Thyroid gland (tissue), 4 donors: ENCODE measurements around the gene ARHGAP15. TPM values are rescaled to one million over a fixed set of nuclear protein-coding genes. Genes with fewer than 3 reads are reported as not detected.
A peak's percentile ranks its signal among the peaks of the same experiment; 100 is the strongest.

Experiments
- DNase-seq, 2 donors: peaks; one replicate each; pipeline ENCODE4 v3.0.0-alpha.2; 2019
- H3K27ac ChIP-seq, 3 donors: fragments of 200-600 bp; sonication (generic); 1 replicate in 2 of 3; 2 replicates in 1 of 3; pipeline ENCODE4 v1.5.1; 2016 to 2019; ENCODE audit warnings: mild to moderate bottlenecking in 1 of 3, moderate library complexity in 1 of 3
- H3K27me3 ChIP-seq: fragments of 200-600 bp; sonication (generic); one replicate; pipeline ENCODE4 v1.5.1; 2019
- H3K36me3 ChIP-seq, 2 donors: fragments of 200-600 bp; sonication (generic); one replicate each; pipeline ENCODE4 v1.5.1; 2016 to 2019
- H3K4me1 ChIP-seq, 2 donors: fragments of 200-600 bp; sonication (generic); one replicate each; pipeline ENCODE4 v1.5.1; 2017 to 2019
- H3K4me3 ChIP-seq, 3 donors: fragments of 200-600 bp; sonication (generic); replicated peaks in 1 of 3; 1 replicate in 2 of 3; 2 replicates in 1 of 3; pipeline ENCODE4 v1.5.1; 2016; ENCODE audit warnings: mild to moderate bottlenecking in 1 of 3
- H3K9me3 ChIP-seq: fragments of 200-600 bp; sonication (generic); one replicate; pipeline ENCODE4 v1.5.1; 2017
- POLR2A ChIP-seq, 2 donors: fragments of 450-650 bp; IDR thresholded peaks; one replicate each; pipeline ENCODE4 v1.6.1; 2017; ENCODE audit warnings: antibody characterized with exemption in 2 of 2, mild to moderate bottlenecking in 2 of 2, moderate library complexity in 1 of 2
- WGBS, 2 donors: methylation state at CpG; one replicate each; pipeline ENCODE4 v1.1.5; 2017; 5-methylcytosine and 5-hydroxymethylcytosine counted together
- intact Hi-C: fragments of 100-400 bp; cut with DNase I; formaldehyde crosslinking; loops from one replicate; pipeline ENCODE4 v1.15.1; 2023
- total RNA-seq, 4 donors: library from RNA; depleted of rRNA; stranded (reverse); fragments of >200 nt; gene quantifications; one replicate each; pipeline ENCODE4 v1.2.3, GENCODE V29; 2016
- TF ChIP-seq, protein P1 (sequence below), 6 experiments: fragments of 200-600 bp in 3 of 6; fragments of 450-650 bp in 3 of 6; sonication (generic) in 3 of 6; IDR thresholded peaks; one replicate each; pipeline ENCODE4 v1.5.1; 2016 to 2019; ENCODE audit warnings: antibody characterized with exemption in 6 of 6, mild to moderate bottlenecking in 2 of 6, inconsistent platforms in 1 of 6, moderate library complexity in 1 of 6

ARHGAP15 gene
- total RNA-seq, 4 donors from 2014 or later: 9.8 to 24.4 (median 11.9) TPM

DNA sequence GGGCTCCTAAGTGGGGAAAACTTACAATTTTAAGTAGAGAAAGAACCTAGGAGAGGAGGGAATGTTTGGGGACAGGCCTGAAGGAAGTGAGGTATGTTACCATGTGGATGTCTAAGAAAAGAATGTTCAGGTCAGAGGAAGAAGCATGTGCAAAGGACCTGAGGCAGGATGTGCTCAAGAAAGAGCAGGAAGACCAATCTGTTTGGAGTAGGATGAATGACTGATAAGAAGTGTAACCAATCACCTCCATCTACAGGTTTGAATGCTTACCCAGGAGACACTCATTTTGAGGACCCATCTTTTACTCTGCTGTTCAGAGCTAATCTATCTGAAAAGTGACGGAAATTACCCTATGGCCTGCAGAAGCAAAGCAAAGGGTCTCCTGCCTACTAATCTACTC, 342.3 kb downstream of the ARHGAP15 start:
- WGBS, 2 donors: 100% methylated on average over 1 of the region's 1 CpG
- Histone ChIP-seq H3K9me3 (no peaks in the 10 kb centered on the region), H3K27me3 (no peaks in the 10 kb centered on the region), H3K4me3 (no peak overlapping the region), H3K4me1 (peaks cover 0 to 4% of the 10 kb centered on the region in 2 donors), H3K36me3 (no peaks in the 10 kb centered on the region), H3K27ac (no peak overlapping the region)
- no peak for DNase-seq
- intact Hi-C loops: no loop called here
- no peak for TF ChIP-seq POLR2A (IDR thresholded peaks at IDR 0.05)
- TF ChIP-seq, protein P1, sequence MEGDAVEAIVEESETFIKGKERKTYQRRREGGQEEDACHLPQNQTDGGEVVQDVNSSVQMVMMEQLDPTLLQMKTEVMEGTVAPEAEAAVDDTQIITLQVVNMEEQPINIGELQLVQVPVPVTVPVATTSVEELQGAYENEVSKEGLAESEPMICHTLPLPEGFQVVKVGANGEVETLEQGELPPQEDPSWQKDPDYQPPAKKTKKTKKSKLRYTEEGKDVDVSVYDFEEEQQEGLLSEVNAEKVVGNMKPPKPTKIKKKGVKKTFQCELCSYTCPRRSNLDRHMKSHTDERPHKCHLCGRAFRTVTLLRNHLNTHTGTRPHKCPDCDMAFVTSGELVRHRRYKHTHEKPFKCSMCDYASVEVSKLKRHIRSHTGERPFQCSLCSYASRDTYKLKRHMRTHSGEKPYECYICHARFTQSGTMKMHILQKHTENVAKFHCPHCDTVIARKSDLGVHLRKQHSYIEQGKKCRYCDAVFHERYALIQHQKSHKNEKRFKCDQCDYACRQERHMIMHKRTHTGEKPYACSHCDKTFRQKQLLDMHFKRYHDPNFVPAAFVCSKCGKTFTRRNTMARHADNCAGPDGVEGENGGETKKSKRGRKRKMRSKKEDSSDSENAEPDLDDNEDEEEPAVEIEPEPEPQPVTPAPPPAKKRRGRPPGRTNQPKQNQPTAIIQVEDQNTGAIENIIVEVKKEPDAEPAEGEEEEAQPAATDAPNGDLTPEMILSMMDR (IDR thresholded peaks at IDR 0.05): no peak

DNA sequence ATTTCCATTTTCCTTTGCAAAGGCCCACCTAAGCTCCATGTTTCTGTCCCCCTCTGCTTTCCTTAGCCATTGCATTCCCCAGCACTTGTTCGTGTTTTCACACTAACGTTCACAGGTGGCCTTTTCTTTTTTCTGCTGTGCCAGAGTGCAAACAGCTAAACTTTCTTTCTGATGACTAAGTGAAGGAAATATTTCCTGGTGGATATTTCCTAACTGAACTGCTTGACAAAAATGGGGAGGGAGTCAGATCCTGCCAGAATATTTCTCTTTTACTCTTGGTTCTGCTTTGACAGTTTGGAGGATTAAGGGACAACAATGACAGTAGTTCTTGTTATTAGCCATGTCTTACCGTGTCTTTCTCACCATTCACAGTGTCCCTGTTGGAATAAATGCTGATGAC, 344.0 kb downstream of the ARHGAP15 start:
- intact Hi-C loops: no loop called here
- Histone ChIP-seq H3K27ac (no peak overlapping the region), H3K27me3 (no peaks in the 10 kb centered on the region), H3K36me3 (no peaks in the 10 kb centered on the region), H3K4me3 (no peak overlapping the region), H3K4me1 (peaks cover 0 to 4% of the 10 kb centered on the region in 2 donors), H3K9me3 (no peaks in the 10 kb centered on the region)
- TF ChIP-seq, protein P1 (IDR thresholded peaks at IDR 0.05): no peak
- TF ChIP-seq POLR2A (IDR thresholded peaks at IDR 0.05): no peak
- 49 to 51% methylated on average over 3 of the region's 3 CpGs for WGBS, 2 donors
- no peak for DNase-seq

DNA sequence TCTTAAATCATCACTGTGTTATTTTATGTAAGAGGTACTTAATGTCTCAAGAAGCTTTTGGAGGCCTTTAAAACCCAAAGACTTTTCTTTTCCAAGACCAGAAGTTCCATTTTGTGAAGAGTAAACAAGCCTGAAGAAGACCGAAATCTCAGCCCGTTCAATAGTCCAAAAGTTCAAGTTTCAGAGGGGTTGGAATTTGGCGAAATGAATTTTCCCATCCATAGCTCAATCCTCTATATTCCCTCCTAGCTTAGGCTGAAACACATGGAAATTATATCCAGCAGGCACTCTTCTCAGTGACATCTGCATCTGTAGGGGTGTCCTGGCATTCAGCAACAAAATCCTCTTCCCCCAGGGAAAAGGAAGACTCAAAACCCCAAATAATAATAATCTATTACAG, 344.6 kb downstream of the ARHGAP15 start:
- H3K36me3 ChIP-seq: no peaks in the 10 kb centered on the region
- H3K27me3 ChIP-seq: no peaks in the 10 kb centered on the region
- H3K4me1 ChIP-seq: peaks cover 0 to 4% of the 10 kb centered on the region in 2 donors
- WGBS, 2 donors: 30 to 40% methylated on average over 3 of the region's 3 CpGs
- H3K9me3 ChIP-seq: no peaks in the 10 kb centered on the region
- intact Hi-C loops: no loop called here
- TF ChIP-seq, protein P1 (IDR thresholded peaks at IDR 0.05): no peak
- TF ChIP-seq POLR2A (IDR thresholded peaks at IDR 0.05): no peak
- no peak overlapping the region for H3K4me3 ChIP-seq
- no peak overlapping the region for H3K27ac ChIP-seq
- no peak for DNase-seq

DNA sequence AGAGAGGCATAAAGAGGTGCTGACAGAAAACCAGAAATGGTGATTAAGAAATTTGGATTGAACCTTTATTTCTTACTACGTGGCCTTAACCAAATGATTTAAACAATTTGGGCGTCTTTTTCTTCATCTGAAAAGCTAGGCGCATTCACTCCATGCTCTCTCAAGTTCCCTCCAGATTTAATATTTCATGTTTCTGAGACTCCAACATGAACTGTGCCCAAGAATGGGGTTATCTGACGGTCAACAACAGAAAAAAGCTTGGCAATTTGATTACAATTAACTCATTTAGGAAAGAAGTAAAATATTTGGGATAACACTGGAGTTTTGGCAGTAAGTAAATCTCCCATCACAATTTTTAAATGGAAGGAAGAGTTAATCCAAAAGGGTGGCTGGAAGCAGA, 345.4 kb downstream of the ARHGAP15 start:
- intact Hi-C loops: no loop called here
- WGBS, 2 donors: 84 to 90% methylated on average over 4 of the region's 4 CpGs
- no peak for TF ChIP-seq POLR2A (IDR thresholded peaks at IDR 0.05)
- TF ChIP-seq, protein P1 (IDR thresholded peaks at IDR 0.05): no peak
- Histone ChIP-seq H3K9me3 (no peaks in the 10 kb centered on the region), H3K27me3 (no peaks in the 10 kb centered on the region), H3K36me3 (no peaks in the 10 kb centered on the region), H3K4me1 (peaks cover 0 to 4% of the 10 kb centered on the region in 2 donors), H3K27ac (peak overlapping the region in 1 of 3 donors; percentile 3), H3K4me3 (no peak overlapping the region)
- DNase-seq: no peak

DNA sequence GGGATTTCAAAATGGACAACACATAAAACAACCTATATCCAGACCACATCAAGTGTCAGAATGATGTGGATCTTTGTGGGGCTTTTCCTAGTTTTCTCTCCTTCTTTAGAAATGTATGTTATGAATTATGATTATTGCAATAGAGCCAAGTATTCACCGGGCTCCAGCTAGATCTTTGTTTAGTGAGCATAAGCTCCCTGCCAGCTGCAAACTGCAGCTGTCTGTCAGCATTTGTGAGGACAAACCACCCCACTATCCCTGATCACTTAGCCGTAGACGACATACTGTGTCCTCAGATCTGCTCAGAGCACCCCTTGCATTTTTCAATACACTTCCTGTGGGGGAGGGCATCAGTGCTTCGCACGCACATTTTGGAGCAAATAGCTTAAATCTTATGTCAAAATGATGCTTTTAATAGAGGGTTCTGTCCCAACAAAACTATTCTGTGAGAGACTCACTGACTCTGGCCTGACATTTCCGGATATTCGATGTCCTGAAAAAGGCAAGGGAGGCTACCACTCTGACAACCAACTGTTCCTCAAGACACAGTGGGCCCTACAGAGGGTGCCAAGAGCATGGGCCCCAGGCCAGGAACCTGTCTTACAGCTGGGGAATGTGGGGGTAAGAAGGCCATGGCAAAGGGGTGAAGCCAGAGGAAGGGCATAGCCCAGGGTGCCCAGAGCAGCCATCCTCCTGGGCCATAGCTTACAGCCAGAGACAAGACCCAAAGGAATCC, 346.0 kb downstream of the ARHGAP15 start:
- no peak overlapping the region for H3K4me3 ChIP-seq
- intact Hi-C loops: no loop called here
- H3K27me3 ChIP-seq: no peaks in the 10 kb centered on the region
- no peaks in the 10 kb centered on the region for H3K9me3 ChIP-seq
- 71 to 80% methylated on average over 7 of the region's 7 CpGs for WGBS, 2 donors
- no peaks in the 10 kb centered on the region for H3K36me3 ChIP-seq
- no peak for TF ChIP-seq POLR2A (IDR thresholded peaks at IDR 0.05)
- TF ChIP-seq, protein P1 (IDR thresholded peaks at IDR 0.05): no peak
- peak overlapping the region in 1 of 3 donors; percentile 3 for H3K27ac ChIP-seq
- DNase-seq: no peak
- H3K4me1 ChIP-seq: peaks cover 0 to 4% of the 10 kb centered on the region in 2 donors
